H1 (cell line): ENCODE data around the gene C1orf210. TPM values are rescaled to one million over a fixed set of nuclear protein-coding genes. Genes with fewer than 3 reads are reported as not detected.

ENCODE experiments used
- CTCF ChIA-PET: fragments of 300-600 bp; sonication (Branson Sonifier 250); formaldehyde crosslinking; loops from one replicate; lab custom pipeline; 2021; ENCODE audit not compliant: partially characterized antibody; lab: Charles Lee
- POLR2A ChIA-PET: fragments of 300-600 bp; sonication (Branson Sonifier 250); formaldehyde crosslinking; loops from one replicate; lab custom pipeline; 2021; ENCODE audit warnings: inconsistent platforms; ENCODE audit not compliant: partially characterized antibody; lab: Charles Lee
- DNase-seq, 2 experiments: peaks; one replicate each; pipeline versions ENCODE4 v3.0.0 to v3.0.0-alpha.2; 2010 to 2022; ENCODE audit warnings: low spot score in 2 of 2, low read depth in 1 of 2, mixed read lengths in 1 of 2
- FAIRE-seq: peaks from 2 replicates; lab custom pipeline; 2011; peaks lifted over from hg19 to GRCh38; lab: Jason Lieb, UNC
- H2AFZ ChIP-seq: 2 replicates; pipeline ENCODE4 v1.8.1; 2012; ENCODE audit warnings: low read length, inconsistent platforms
- H2AK5ac ChIP-seq: 2 replicates; pipeline ENCODE4 v1.6.1; 2013; ENCODE audit warnings: low read depth, low read length
- H2BK120ac ChIP-seq: replicated peaks from 2 replicates; pipeline ENCODE3; 2013; ENCODE audit warnings: low read depth, low read length, inconsistent platforms
- H2BK12ac ChIP-seq: 2 replicates; pipeline ENCODE4 v1.6.1; 2013; ENCODE audit warnings: low read depth, low read length
- H2BK15ac ChIP-seq: 2 replicates; pipeline ENCODE4 v1.6.1; 2013; ENCODE audit warnings: low read length
- H2BK20ac ChIP-seq: 2 replicates; pipeline ENCODE4 v1.6.1; 2013; ENCODE audit warnings: low read length
- H2BK5ac ChIP-seq: 2 replicates; pipeline ENCODE4 v1.6.1; 2013; ENCODE audit warnings: low read depth, low read length
- H3K14ac ChIP-seq: 2 replicates; pipeline ENCODE4 v1.6.1; 2013; ENCODE audit warnings: inconsistent platforms; ENCODE audit not compliant: insufficient read length
- H3K18ac ChIP-seq: 2 replicates; pipeline ENCODE4 v1.6.1; 2013; ENCODE audit warnings: low read length; ENCODE audit errors: extremely low read depth
- H3K23ac ChIP-seq: 2 replicates; pipeline ENCODE4 v1.6.1; 2013; ENCODE audit warnings: inconsistent platforms; ENCODE audit not compliant: insufficient read length
- H3K23me2 ChIP-seq: 2 replicates; pipeline ENCODE4 v1.6.1; 2013; ENCODE audit warnings: low read depth, low read length
- H3K27ac ChIP-seq: 2 replicates; pipeline ENCODE4 v1.6.1; 2011; ENCODE audit warnings: low read depth, low read length, inconsistent platforms
- H3K27me3 ChIP-seq, 4 experiments: replicated peaks in 1 of 4; 1 replicate in 1 of 4; 2 replicates in 3 of 4; pipeline versions ENCODE4 v1.6.1 to v1.8.1; 2011 to 2013; ENCODE audit warnings: low read length in 3 of 4, mild to moderate bottlenecking in 3 of 4, inconsistent platforms in 2 of 4, mixed read lengths in 2 of 4, moderate library complexity in 1 of 4; ENCODE audit not compliant: control insufficient read depth in 3 of 4, insufficient read depth in 3 of 4; ENCODE audit errors: extremely low read depth in 1 of 4
- H3K36me3 ChIP-seq, 4 experiments: 2 replicates each; pipeline versions ENCODE4 v1.6.1 to v1.8.1; 2011 to 2013; ENCODE audit warnings: mild to moderate bottlenecking in 4 of 4, low read length in 3 of 4, moderate library complexity in 2 of 4, control low read depth in 1 of 4, inconsistent platforms in 1 of 4; ENCODE audit not compliant: insufficient read depth in 4 of 4, control insufficient read depth in 2 of 4
- H3K4ac ChIP-seq: replicated peaks from 2 replicates; pipeline ENCODE3; 2013; ENCODE audit warnings: low read length, low read depth, mixed read lengths, inconsistent platforms; ENCODE audit not compliant: insufficient read length
- H3K4me1 ChIP-seq, 4 experiments: replicated peaks in 1 of 4; 1 replicate in 1 of 4; 2 replicates in 3 of 4; pipeline versions ENCODE4 v1.6.1 to v1.8.1; 2011 to 2013; ENCODE audit warnings: low read length in 3 of 4, inconsistent platforms in 2 of 4, mixed read lengths in 1 of 4; ENCODE audit not compliant: insufficient read depth in 4 of 4, control insufficient read depth in 3 of 4
- H3K4me2 ChIP-seq, 2 experiments: 2 replicates each; pipeline versions ENCODE4 v1.6.1 to v1.8.1; 2011 to 2013; ENCODE audit warnings: low read depth in 2 of 2, low read length in 2 of 2, control low read depth in 1 of 2, inconsistent platforms in 1 of 2, mild to moderate bottlenecking in 1 of 2; ENCODE audit not compliant: insufficient read depth in 1 of 2
- H3K4me3 ChIP-seq, 4 experiments: fragments of 200-600, 300-600 bp in 1 of 4; sonication (generic), shearing (Covaris generic), sonication (Bioruptor Twin) in 1 of 4; 2 replicates each; pipeline versions ENCODE4 v1.5.1 to v1.8.1; 2011 to 2016; ENCODE audit warnings: low read length in 4 of 4, low read depth in 3 of 4, control low read depth in 2 of 4, inconsistent platforms in 2 of 4, mild to moderate bottlenecking in 2 of 4, mixed read lengths in 1 of 4, moderate library complexity in 1 of 4; ENCODE audit not compliant: insufficient read depth in 2 of 4; ENCODE audit errors: extremely low read depth in 1 of 4
- H3K56ac ChIP-seq: replicated peaks from 2 replicates; pipeline ENCODE3; 2013; ENCODE audit warnings: low read depth, mild to moderate bottlenecking, mixed read lengths, low read length, inconsistent platforms; ENCODE audit not compliant: insufficient read length
- H3K79me1 ChIP-seq: 2 replicates; pipeline ENCODE4 v1.6.1; 2013; ENCODE audit warnings: low read depth, low read length, control low read depth
- H3K79me2 ChIP-seq, 2 experiments: 2 replicates each; pipeline versions ENCODE4 v1.6.1 to v1.8.1; 2012 to 2013; ENCODE audit warnings: low read length in 2 of 2, mild to moderate bottlenecking in 2 of 2, inconsistent platforms in 1 of 2; ENCODE audit not compliant: insufficient read depth in 2 of 2, control insufficient read depth in 1 of 2
- H3K9ac ChIP-seq, 4 experiments: replicated peaks in 1 of 4; 1 replicate in 1 of 4; 2 replicates in 3 of 4; pipeline versions ENCODE4 v1.6.1 to v1.8.1; 2011 to 2013; ENCODE audit warnings: low read depth in 3 of 4, low read length in 3 of 4, control low read depth in 2 of 4, mild to moderate bottlenecking in 2 of 4, moderate library complexity in 2 of 4, inconsistent platforms in 1 of 4; ENCODE audit errors: extremely low read depth in 1 of 4
- H3K9me3 ChIP-seq, 2 experiments: 2 replicates each; pipeline versions ENCODE4 v1.6.1 to v1.8.1; 2012 to 2013; ENCODE audit warnings: mild to moderate bottlenecking in 2 of 2, moderate library complexity in 2 of 2, control low read depth in 1 of 2, inconsistent platforms in 1 of 2, low read depth in 1 of 2, low read length in 1 of 2, mixed read lengths in 1 of 2; ENCODE audit not compliant: insufficient read depth in 2 of 2
- H4K20me1 ChIP-seq, 2 experiments: replicated peaks in 1 of 2; 2 replicates each; pipeline versions ENCODE3 to v1.8.1; 2011 to 2013; ENCODE audit warnings: inconsistent platforms in 2 of 2, low read length in 2 of 2, mild to moderate bottlenecking in 1 of 2; ENCODE audit not compliant: insufficient read depth in 2 of 2, control insufficient read depth in 1 of 2
- H4K5ac ChIP-seq: 2 replicates; pipeline ENCODE4 v1.6.1; 2013; ENCODE audit warnings: low read length, low read depth, mixed read lengths, inconsistent platforms; ENCODE audit not compliant: insufficient read length
- H4K8ac ChIP-seq: 2 replicates; pipeline ENCODE4 v1.8.0; 2013; ENCODE audit warnings: mild to moderate bottlenecking, moderate library complexity, low read length, inconsistent platforms; ENCODE audit not compliant: insufficient read depth; ENCODE audit errors: extremely low read depth
- H4K91ac ChIP-seq: replicated peaks from 2 replicates; pipeline ENCODE3; 2013; ENCODE audit warnings: low read length, mixed read lengths, inconsistent platforms; ENCODE audit not compliant: insufficient read length
- EP300 ChIP-seq, 2 experiments: IDR thresholded peaks; 1 replicate in 1 of 2; 2 replicates in 1 of 2; pipeline ENCODE4 v1.6.1; 2011 to 2012; ENCODE audit warnings: low read depth in 2 of 2, low read length in 2 of 2, mild to moderate bottlenecking in 2 of 2, borderline replicate concordance in 1 of 2, inconsistent platforms in 1 of 2, moderate library complexity in 1 of 2
- HDAC6 ChIP-seq: IDR thresholded peaks from one replicate; pipeline ENCODE4 v1.7.1; 2012; ENCODE audit warnings: low read depth, mild to moderate bottlenecking, inconsistent platforms, low read length, moderate library complexity
- SAP30 ChIP-seq: fragments of 300-600 bp; sonication (generic); IDR thresholded peaks from 2 replicates; pipeline ENCODE4 v1.7.1; 2012; ENCODE audit warnings: low read length, moderate library complexity, mild to moderate bottlenecking, inconsistent platforms; ENCODE audit not compliant: insufficient read depth, insufficient replicate concordance
- TAF1 ChIP-seq: IDR thresholded peaks from 2 replicates; pipeline ENCODE4 v1.6.1; 2011; ENCODE audit warnings: mild to moderate bottlenecking, low read depth, low read length
- WGBS, 2 experiments: shearing (Covaris generic) in 1 of 2; methylation state at CpG; one replicate each; pipeline versions ENCODE4 v1.1.6 to v1.1.7; 2013 to 2015; ENCODE audit warnings: low lambda C conversion rate in 2 of 2, mixed read lengths in 2 of 2, inconsistent platforms in 1 of 2, low coverage in 1 of 2, missing lambda C conversion rate in 1 of 2; ENCODE audit not compliant: insufficient replicate concordance in 2 of 2, insufficient coverage in 1 of 2, insufficient read length in 1 of 2; ENCODE audit errors: extremely low coverage in 1 of 2, missing lambda C conversion rate in 1 of 2; 5-methylcytosine and 5-hydroxymethylcytosine counted together
- polyA plus RNA-seq, 7 experiments: library from polyadenylated mRNA; depleted of rRNA in 3 of 7; stranded (reverse) in 5 of 7; unstranded in 2 of 7; fragments of >200 nt in 5 of 7; fragments of 200-250 nt in 2 of 7; gene quantifications; 1 replicate in 5 of 7; 2 replicates in 1 of 7; 4 replicates in 1 of 7; pipeline versions ENCODE4 v1.2.1 to v1.2.3, GENCODE V29; 2011 to 2013; ENCODE audit warnings: missing spikeins in 2 of 7, mixed read lengths in 2 of 7
- total RNA-seq: library from RNA; stranded (reverse); fragmentation: NEBNext Ultra II Directional; extraction: Animal tissue kit (Norgen Biotek cat#: 25700); gene quantifications from 2 replicates; pipeline ENCODE4 v1.2.1, GENCODE V29; 2021

The C1orf210 gene
- total and polyA plus RNA-seq, 2 of the 8 experiments (the other 6 are each of a cell fraction or from before 2014, with no cell fraction given): 12.0 to 27.9 TPM

DNA sequence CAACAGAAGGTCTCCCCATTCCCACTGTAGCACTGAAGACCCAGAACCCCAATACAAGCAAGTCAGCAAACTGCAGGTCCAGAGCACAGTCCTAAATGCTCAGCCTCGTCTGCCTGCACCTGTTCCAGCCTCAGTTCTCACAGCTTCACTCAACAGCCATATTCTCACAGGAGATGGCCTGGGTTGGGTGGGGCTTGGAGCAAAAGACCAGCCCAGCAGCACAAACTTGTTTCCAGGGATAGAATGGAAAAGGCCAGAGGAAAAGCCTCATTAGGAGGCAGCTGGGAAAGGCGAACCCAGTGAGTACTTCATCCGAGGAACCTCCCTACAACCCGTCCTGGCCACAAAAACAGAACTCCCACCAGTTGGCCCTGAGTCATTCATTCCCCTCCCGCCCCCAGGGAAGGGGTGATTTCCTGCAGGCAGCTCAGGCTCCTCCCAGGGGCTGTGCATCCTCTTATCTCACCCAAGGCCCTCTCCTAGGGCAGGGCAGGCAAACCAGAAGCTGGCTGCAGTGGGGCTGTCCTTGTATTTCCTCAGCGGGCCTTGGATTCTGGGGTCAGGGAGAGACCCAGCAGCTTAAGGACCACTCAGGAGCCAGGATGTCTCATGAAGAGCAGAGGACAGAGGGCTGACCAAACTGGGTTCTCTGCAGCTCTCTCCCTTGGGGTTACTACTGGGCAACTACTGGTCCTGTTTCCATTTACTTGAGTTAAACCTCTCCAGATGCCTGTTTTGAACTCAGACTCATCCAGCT is 44.8 kb upstream of the C1orf210 start:
- 63% methylated on average over 6 of the region's 6 CpGs; no CpG with 5 or more reads in 1 of the 2 experiments for WGBS, 2 experiments
- Histone ChIP-seq H4K8ac (no peak overlapping the region), H3K79me1 (no peaks in the 10 kb centered on the region), H2BK5ac (0 out of 2 replicates have a peak overlapping the region, but pooled peaks have one; percentile 4), H4K91ac (peak overlapping the region; percentile 22), H3K4me2 (no peak overlapping the region), H3K27me3 (no peaks in the 10 kb centered on the region), H3K27ac (no peak overlapping the region), H3K23ac (no peak overlapping the region), H2AK5ac (no peak overlapping the region), H3K9ac (no peak overlapping the region), H3K4ac (peak overlapping the region; percentile 2), H3K4me3 (no peak overlapping the region), H3K4me1 (peaks cover 0 to 8% (median 3%) of the 10 kb centered on the region in 4 experiments; a peak in 3 of 7 replicates), H3K36me3 (no peaks in the 10 kb centered on the region), H3K23me2 (no peaks in the 10 kb centered on the region), H3K79me2 (no peaks in the 10 kb centered on the region), H3K18ac (no peak overlapping the region), H2BK12ac (no peak overlapping the region), H2BK120ac (no peak overlapping the region), H2AFZ (peak overlapping the region; percentile 56; the same call in 1 of the 2 replicates), H4K5ac (peak overlapping the region; percentile 10), H3K14ac (no peak overlapping the region), H4K20me1 (no peaks in the 10 kb centered on the region), H2BK15ac (0 out of 2 replicates have a peak overlapping the region, but pooled peaks have one; percentile 6), H2BK20ac (no peak overlapping the region), H3K9me3 (peaks cover 0 to 10% of the 10 kb centered on the region in 2 experiments; a peak in 2 of 4 replicates), H3K56ac (no peak overlapping the region)
- CTCF ChIA-PET: interaction anchor here (0.7 to 2.9 kb wide), 12 partner anchors 10 to 253 kb away, joined by 3 to 13 read pairs (median 3); partner anchors contain the start of genes C1orf210 and CDC20
- FAIRE-seq (no peak), DNase-seq (no peak)
- TF ChIP-seq SAP30 (no peak), TAF1 (0 out of 2 replicates have a peak, but pooled peaks have one; percentile 7), HDAC6 (no peak), EP300 (IDR thresholded peaks at IDR 0.05; ENCODE audit: borderline replicate concordance in 1 of 2, low read depth in 2 of 2, low read length in 2 of 2) (no peak)
- POLR2A ChIA-PET: interaction anchor here (0.9 to 2.8 kb wide), 6 partner anchors 10 to 60 kb away, joined by 3 to 12 read pairs (median 4); partner anchors contain the start of genes CDC20, ELOVL1 and TMEM125
